NCI-H460 (cell line): ENCODE results near the gene RELL2. TPM values are rescaled to one million over a fixed set of nuclear protein-coding genes. Genes with fewer than 3 reads are reported as not detected.
A peak's percentile ranks its signal among the peaks of the same experiment; 100 is the strongest.

Experiments
- DNase-seq: peaks from one replicate; pipeline ENCODE4 v3.0.0-alpha.2; 2016; ENCODE audit warnings: low read depth; ENCODE audit errors: extremely low read depth
- total RNA-seq: library from RNA; depleted of rRNA; stranded (reverse); fragments of >200 nt; shearing (Covaris generic); gene quantifications from 2 replicates; pipeline ENCODE4 v1.2.3, GENCODE V29; 2014

Gene RELL2
- total RNA-seq, 1 experiment from 2014 or later = 2.1 TPM

GRCh38 chr5:141649056-141649688 lies 12.4 kb downstream of the RELL2 start:
- DNase-seq = no peak

- no peak for DNase-seq
Measured at GRCh38 chr5:141649972-141650371, 13.2 kb downstream of the RELL2 start.

DNA sequence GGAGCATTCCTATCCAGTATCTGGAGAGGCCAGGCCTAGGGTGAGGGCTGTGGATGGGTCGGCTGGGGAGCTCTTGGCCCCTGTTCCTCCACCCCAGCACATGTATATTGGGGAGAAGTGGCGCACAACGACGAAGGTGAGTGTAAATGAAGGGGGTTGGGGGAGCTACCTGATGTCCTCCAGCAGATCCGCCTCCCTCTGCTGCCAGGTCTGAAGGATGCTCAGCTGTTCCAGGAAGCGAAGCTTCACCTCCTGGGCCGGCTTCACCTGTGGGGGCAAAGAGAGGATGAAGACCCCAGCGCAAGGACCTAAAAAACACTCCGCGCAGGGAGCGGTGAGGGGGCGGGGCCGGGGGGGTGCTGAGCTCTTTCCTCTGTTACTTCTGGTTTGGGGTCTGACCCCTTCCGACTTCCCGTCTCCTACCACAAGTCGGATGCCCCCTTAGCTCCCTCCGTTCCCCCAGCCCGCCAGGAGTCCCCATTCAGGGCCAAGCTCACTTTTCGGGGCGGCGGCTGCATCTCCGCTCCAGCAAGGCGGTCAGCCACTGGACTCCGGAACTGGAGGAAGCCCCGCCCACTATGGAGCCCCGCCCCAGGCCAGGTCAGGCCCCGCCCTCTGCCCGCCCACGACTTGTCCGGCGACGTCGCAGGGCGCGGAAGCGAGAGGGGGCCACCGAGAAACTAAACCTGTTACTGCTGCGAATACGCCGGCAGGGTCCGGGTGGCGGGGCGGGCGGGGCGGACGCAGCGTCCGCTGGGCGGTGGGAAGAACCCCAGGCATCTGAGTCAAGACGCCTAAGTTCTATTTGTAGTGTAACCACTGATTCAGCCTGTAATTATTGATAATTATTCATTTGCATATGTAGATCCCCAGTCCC lies 14.3 kb downstream of the RELL2 start, which contains the start of gene FCHSD1:
FCHSD1 (minus strand) TSS at position 568 of the 877 bp plus-strand sequence; CDS start at position 518, 50 bp downstream.
- peak; percentile 78 for DNase-seq

GRCh38 chr5:141651728-141652105 lies 14.9 kb downstream of the RELL2 start:
- DNase-seq = no peak

- DNase-seq = no peak
Measured at GRCh38 chr5:141654298-141654697, 17.5 kb downstream of the RELL2 start.

- no peak for DNase-seq
Measured at GRCh38 chr5:141655020-141655419, 18.2 kb downstream of the RELL2 start.

DNA sequence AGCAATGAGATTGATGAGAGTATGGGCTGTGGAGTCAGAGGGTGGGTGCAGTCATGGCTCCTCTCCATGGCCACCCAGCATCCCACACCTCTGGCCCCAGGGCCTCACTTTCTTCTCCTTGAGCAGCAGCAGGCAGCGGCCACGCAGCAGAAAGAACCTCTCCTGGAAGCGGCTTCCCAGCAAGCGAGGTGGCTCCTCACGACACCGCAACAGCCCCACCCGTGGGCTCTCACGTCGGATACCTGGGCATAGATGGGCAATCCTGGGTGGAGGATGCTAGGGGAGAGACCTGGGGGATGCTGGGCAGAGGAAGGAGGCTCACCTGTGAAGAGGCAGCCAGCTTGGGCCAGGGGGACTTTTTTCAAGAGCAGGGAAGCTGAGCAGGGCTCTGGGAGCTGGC lies 19.6 kb downstream of the RELL2 start:
- no peak for DNase-seq

DNA sequence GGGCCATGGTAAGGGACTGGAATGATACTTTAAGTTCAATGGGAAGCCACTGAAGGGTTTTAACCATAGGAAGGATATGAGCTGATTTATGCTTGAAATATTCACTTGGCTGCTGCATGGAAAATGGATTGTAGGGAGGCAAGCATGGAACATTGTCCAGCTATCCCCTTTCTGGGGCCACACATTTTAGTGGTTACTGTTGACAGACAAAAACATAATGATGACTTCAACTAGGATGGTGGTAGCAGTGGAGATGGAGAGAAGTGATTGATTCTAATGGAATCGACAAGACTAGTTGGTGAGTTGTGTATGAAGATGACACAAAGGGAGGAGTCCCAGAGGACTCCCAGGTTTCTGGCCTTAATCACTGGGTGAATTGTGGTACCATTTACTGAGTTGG lies 20.6 kb downstream of the RELL2 start:
- DNase-seq = no peak

DNA sequence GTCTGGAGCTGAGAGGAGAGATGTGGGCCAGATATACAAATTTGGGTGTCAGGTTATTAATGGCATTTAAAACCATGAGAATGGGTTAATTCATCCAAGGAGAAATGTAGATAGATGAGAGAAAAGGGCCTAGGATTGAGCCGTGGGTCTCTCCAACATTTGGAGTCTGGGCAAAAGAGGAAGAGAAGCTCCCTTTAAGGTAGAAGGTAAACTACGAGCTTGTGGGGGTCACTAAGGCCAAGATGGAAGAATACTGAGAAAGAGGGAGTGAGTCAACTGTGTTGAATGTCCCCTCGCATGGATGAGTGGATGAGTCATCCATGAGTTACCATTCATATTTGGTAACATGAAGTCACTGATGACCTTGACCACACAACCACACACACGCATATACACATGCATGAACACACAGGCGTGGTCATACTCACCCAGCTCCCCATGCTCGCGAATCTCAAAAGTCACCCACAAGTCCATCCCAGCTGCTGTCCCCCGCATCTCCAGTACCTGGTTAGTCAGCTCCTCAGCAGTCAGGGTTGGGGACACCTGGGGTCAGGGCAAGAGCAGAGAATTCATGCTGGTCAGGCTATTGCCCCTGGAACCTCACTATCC lies 21.2 kb downstream of the RELL2 start:
- no peak for DNase-seq

DNA sequence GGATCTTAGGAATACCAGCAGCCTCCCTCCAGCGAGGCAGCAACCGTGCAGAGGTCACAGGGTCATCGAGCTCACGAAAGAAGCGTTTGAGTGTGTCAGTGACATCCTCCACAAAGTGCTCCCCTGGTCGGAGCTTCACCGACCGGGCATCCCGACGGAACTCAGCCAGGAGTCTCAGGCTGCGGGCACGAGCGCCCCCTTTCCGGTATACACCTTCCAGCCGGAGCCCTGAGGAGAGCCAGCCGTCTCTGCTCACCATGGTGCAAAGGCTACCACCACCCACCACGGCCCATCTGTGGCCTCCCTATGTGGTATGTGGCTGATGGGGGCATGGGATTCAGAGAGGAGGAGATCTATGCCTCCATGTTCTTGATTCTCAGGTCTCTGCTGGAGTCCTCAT lies 25.2 kb downstream of the RELL2 start:
- no peak for DNase-seq

GRCh38 chr5:141663506-141663905 lies 26.7 kb downstream of the RELL2 start:
- DNase-seq = no peak

GRCh38 chr5:141664733-141665461 lies 28.1 kb downstream of the RELL2 start:
- peak; percentile 70 for DNase-seq

DNA sequence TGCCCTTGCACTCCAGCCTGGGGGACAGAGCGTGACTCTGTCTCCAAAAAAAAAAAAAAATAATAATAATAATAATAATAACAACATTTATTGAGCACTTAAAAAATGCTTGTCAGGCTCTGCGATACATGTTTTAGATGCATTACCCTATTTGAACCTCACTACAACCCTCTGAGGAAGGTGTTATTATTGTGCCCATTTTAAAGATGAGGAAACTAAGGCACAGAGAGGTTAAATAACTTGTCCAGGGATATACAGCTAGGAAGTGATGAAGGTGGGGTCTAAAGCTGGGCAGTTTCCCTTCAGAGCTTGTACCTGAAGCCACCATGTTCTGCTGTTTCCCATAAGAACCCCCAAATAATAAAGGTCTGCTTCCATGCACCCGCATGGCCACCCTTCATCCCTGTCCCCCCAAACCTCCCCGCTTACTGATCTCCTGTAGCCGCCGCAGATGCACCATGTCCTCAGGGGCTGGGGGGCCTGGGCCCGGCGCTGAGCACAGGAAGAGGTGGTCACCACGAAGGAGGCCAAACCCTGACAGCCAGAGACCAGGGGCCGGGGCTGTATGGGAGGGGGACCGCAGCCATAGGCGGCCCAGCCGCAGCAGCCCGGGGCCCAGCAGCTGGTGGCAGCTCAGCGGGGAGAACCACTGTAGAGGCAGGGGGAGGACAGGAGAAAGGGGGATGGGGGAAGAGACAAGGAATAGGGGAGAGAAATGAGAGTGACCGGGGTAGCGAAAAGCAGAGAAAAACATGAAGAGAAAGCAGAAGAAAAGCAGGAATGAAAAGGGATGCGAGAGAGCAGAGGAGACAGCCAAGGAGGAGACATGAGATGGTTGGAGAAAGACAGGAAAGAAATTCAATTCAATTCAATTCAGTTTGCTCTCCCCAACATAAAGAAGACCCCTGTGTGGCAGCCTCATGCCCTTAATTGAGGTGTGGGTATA lies 29.5 kb downstream of the RELL2 start:
- no peak for DNase-seq

GRCh38 chr5:141668601-141669265 lies 31.9 kb downstream of the RELL2 start:
- no peak for DNase-seq

DNA sequence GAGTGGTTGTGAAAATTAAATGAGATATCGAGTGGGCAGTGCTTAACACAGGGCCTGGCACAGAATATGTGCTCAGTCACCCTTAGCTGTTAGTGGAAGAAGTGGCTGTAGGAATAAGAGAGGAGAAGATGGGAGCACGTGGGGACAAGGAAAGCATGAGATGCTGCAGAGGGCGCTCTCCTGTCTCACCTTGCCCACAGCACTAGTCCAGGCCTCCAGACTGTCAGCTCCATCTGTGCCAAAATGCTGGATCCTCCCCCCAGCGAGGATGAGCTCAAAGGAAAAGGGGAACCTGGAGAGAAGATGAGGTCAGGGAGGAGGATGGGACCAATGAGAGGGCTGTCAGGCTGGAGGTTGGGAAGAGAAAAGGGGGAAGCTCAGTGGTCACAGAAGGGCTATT lies 32.7 kb downstream of the RELL2 start:
- no peak for DNase-seq

GRCh38 chr5:141672071-141672840 lies 35.5 kb downstream of the RELL2 start:
- no peak for DNase-seq

GRCh38 chr5:141672841-141673813 lies 36.3 kb downstream of the RELL2 start:
- DNase-seq = no peak
